Measurements from ENCODE around the gene HOMER2.

DNA sequence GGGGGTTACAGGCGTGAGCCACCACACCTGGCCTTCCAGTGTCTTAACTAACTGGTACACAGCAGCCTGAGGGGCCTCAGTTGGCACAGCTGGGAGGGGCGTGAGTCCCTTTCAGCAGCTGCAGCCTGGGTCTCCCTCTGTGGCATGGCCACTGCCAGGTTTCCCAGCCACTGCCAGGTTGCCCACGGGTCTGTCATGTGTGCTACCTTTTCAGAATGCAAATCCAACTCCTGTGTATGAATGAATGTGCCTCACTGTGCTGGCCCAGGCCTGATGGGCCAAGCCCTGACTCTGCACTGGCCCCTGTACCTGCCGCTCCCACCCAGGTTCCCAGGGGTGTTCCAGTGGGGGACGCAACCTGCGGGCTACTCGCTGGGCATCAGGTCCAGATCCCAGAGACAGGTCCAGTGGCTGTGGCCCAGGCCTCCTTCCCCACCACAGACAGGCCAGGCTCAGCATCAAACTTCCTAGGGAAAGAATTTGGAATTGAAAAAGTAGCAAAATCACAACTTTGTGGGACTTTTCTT is 117.1 kb downstream of the HOMER2 start:
- TF ChIP-seq, protein P1, sequence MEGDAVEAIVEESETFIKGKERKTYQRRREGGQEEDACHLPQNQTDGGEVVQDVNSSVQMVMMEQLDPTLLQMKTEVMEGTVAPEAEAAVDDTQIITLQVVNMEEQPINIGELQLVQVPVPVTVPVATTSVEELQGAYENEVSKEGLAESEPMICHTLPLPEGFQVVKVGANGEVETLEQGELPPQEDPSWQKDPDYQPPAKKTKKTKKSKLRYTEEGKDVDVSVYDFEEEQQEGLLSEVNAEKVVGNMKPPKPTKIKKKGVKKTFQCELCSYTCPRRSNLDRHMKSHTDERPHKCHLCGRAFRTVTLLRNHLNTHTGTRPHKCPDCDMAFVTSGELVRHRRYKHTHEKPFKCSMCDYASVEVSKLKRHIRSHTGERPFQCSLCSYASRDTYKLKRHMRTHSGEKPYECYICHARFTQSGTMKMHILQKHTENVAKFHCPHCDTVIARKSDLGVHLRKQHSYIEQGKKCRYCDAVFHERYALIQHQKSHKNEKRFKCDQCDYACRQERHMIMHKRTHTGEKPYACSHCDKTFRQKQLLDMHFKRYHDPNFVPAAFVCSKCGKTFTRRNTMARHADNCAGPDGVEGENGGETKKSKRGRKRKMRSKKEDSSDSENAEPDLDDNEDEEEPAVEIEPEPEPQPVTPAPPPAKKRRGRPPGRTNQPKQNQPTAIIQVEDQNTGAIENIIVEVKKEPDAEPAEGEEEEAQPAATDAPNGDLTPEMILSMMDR (conservative IDR thresholded peaks at IDR 0.05; ENCODE audit: low read depth, low read length) = no peak
- TF ChIP-seq RCOR1 (IDR thresholded peaks at IDR 0.05; ENCODE audit: insufficient replicate concordance, low read length) = no peak
- TF ChIP-seq POLR2A (IDR thresholded peaks at IDR 0.05; ENCODE audit: low read depth, low read length) = no peak
- no peak for TF ChIP-seq BHLHE40 (IDR thresholded peaks at IDR 0.05; ENCODE audit: low read depth, low read length)
- TF ChIP-seq, protein P2, sequence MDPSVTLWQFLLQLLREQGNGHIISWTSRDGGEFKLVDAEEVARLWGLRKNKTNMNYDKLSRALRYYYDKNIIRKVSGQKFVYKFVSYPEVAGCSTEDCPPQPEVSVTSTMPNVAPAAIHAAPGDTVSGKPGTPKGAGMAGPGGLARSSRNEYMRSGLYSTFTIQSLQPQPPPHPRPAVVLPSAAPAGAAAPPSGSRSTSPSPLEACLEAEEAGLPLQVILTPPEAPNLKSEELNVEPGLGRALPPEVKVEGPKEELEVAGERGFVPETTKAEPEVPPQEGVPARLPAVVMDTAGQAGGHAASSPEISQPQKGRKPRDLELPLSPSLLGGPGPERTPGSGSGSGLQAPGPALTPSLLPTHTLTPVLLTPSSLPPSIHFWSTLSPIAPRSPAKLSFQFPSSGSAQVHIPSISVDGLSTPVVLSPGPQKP (IDR thresholded peaks at IDR 0.05; ENCODE audit: borderline replicate concordance, low read depth, low read length) = no peak
- TF ChIP-seq RFX5 (IDR thresholded peaks at IDR 0.05; ENCODE audit: low read depth, low read length) = no peak
- TF ChIP-seq SMC3 (IDR thresholded peaks at IDR 0.05; ENCODE audit: low read depth, low read length) = no peak
- no peak for TF ChIP-seq FOS (IDR thresholded peaks at IDR 0.05; ENCODE audit: low read depth, low read length)
- no peak for TF ChIP-seq CHD1 (IDR thresholded peaks at IDR 0.05; ENCODE audit: low read depth, low read length)
- no peak for TF ChIP-seq RAD21 (IDR thresholded peaks at IDR 0.05; ENCODE audit: low read length)
- no peak for TF ChIP-seq MXI1 (IDR thresholded peaks at IDR 0.05; ENCODE audit: borderline replicate concordance, low read depth, low read length)
- TF ChIP-seq, protein P3, sequence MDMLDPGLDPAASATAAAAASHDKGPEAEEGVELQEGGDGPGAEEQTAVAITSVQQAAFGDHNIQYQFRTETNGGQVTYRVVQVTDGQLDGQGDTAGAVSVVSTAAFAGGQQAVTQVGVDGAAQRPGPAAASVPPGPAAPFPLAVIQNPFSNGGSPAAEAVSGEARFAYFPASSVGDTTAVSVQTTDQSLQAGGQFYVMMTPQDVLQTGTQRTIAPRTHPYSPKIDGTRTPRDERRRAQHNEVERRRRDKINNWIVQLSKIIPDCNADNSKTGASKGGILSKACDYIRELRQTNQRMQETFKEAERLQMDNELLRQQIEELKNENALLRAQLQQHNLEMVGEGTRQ (IDR thresholded peaks at IDR 0.05; ENCODE audit: low read depth, low read length) = no peak
- TF ChIP-seq CEBPB (IDR thresholded peaks at IDR 0.05; ENCODE audit: low read depth, low read length) = no peak
- TF ChIP-seq MAFK (IDR thresholded peaks at IDR 0.05; ENCODE audit: low read depth, low read length) = no peak
